ENCODE data around the gene CRISP3. TPM values are rescaled to one million over a fixed set of nuclear protein-coding genes. Genes with fewer than 3 reads are reported as not detected.

Gene CRISP3
- total RNA-seq, 1 experiment from 2014 or later: not detected

- H3K9me3 Mint-ChIP-seq: no peaks in the 10 kb centered on the region
- no peaks in the 10 kb centered on the region for H3K36me3 Mint-ChIP-seq
- TF ChIP-seq ETV6 (CRISPR knock-in tag; IDR thresholded peaks at IDR 0.05): no peak
- TF ChIP-seq ZNF219 (CRISPR knock-in tag; IDR thresholded peaks at IDR 0.05; ENCODE audit: borderline replicate concordance): no peak
- TF ChIP-seq SMAD3 (CRISPR knock-in tag; IDR thresholded peaks at IDR 0.05; ENCODE audit: borderline replicate concordance): no peak
- TF ChIP-seq FOXJ3 (CRISPR knock-in tag; IDR thresholded peaks at IDR 0.05; ENCODE audit: borderline replicate concordance): no peak
- no peak for TF ChIP-seq KAT7 (CRISPR knock-in tag; IDR thresholded peaks at IDR 0.05; ENCODE audit: borderline replicate concordance)
- no peak for TF ChIP-seq MAX (CRISPR knock-in tag; IDR thresholded peaks at IDR 0.05)
- no peak for TF ChIP-seq OVOL2 (CRISPR knock-in tag; IDR thresholded peaks at IDR 0.05; ENCODE audit: borderline replicate concordance)
- no peak for ATAC-seq
- H3K27ac Mint-ChIP-seq: no peak overlapping the region
- CTCF ChIA-PET: no interaction called here
- no peaks in the 10 kb centered on the region for H3K27me3 Mint-ChIP-seq (ENCODE audit: low read depth)
- POLR2A ChIA-PET: no interaction called here
- H3K4me1 Mint-ChIP-seq: no peaks in the 10 kb centered on the region
- DNase-seq (ENCODE audit: low spot score): no peak
- H3K4me3 Mint-ChIP-seq: no peak overlapping the region
These were observed 759 bp downstream of the CRISP3 start for GRCh38 chr6:49743429-49743828.

- no peaks in the 10 kb centered on the region for H3K9me3 Mint-ChIP-seq
- POLR2A ChIA-PET: no interaction called here
- no peak overlapping the region for H3K4me3 Mint-ChIP-seq
- DNase-seq (ENCODE audit: low spot score): no peak
- no peak for ATAC-seq
- CTCF ChIA-PET: no interaction called here
- H3K27ac Mint-ChIP-seq: no peak overlapping the region
- H3K36me3 Mint-ChIP-seq: no peaks in the 10 kb centered on the region
- no peaks in the 10 kb centered on the region for H3K27me3 Mint-ChIP-seq (ENCODE audit: low read depth)
- peaks cover 4% of the 10 kb centered on the region; the same call in 1 of the 2 replicates for H3K4me1 Mint-ChIP-seq
- TF ChIP-seq GRHL2 (CRISPR knock-in tag; IDR thresholded peaks at IDR 0.05; ENCODE audit: insufficient replicate concordance, severe bottlenecking): no peak
- no peak for TF ChIP-seq PREB (CRISPR knock-in tag; IDR thresholded peaks at IDR 0.05; ENCODE audit: borderline replicate concordance)
- TF ChIP-seq OVOL2 (CRISPR knock-in tag; IDR thresholded peaks at IDR 0.05; ENCODE audit: borderline replicate concordance): no peak
- TF ChIP-seq E2F1 (CRISPR knock-in tag; IDR thresholded peaks at IDR 0.05): no peak
- no peak for TF ChIP-seq AFF4 (CRISPR knock-in tag; IDR thresholded peaks at IDR 0.05; ENCODE audit: borderline replicate concordance)
- no peak for TF ChIP-seq JAZF1 (CRISPR knock-in tag; IDR thresholded peaks at IDR 0.05)
- no peak for TF ChIP-seq ELF4 (CRISPR knock-in tag; IDR thresholded peaks at IDR 0.05; ENCODE audit: low read depth)
- no peak for TF ChIP-seq TCF7 (CRISPR knock-in tag; IDR thresholded peaks at IDR 0.05; ENCODE audit: low read depth)
- TF ChIP-seq HMGXB4 (CRISPR knock-in tag; IDR thresholded peaks at IDR 0.05): no peak
- TF ChIP-seq ZNF416 (CRISPR knock-in tag; IDR thresholded peaks at IDR 0.05): no peak
- TF ChIP-seq HMGA2 (CRISPR knock-in tag; IDR thresholded peaks at IDR 0.05): no peak
- no peak for TF ChIP-seq ZNF121 (CRISPR knock-in tag; IDR thresholded peaks at IDR 0.05)
- no peak for TF ChIP-seq ZNF219 (CRISPR knock-in tag; IDR thresholded peaks at IDR 0.05; ENCODE audit: borderline replicate concordance)
- TF ChIP-seq E2F5 (CRISPR knock-in tag; IDR thresholded peaks at IDR 0.05): no peak
- no peak for TF ChIP-seq IRF1 (CRISPR knock-in tag; IDR thresholded peaks at IDR 0.05)
- no peak for TF ChIP-seq SOX15 (CRISPR knock-in tag; IDR thresholded peaks at IDR 0.05)
- TF ChIP-seq MXD4 (CRISPR knock-in tag; IDR thresholded peaks at IDR 0.05; ENCODE audit: borderline replicate concordance): no peak
- no peak for TF ChIP-seq AR (CRISPR knock-in tag; IDR thresholded peaks at IDR 0.05)
These were observed 4.8 kb downstream of the CRISP3 start for GRCh38 chr6:49739423-49739822.
